GM20000 (cell line): Measurements from ENCODE around the gene CYTH1.

Experiments used
- DNase-seq: peaks from one replicate; pipeline ENCODE4 v3.0.0; 2012; ENCODE audit warnings: low spot score
- TF ChIP-seq, protein P1 (sequence below): IDR thresholded peaks from 2 replicates; pipeline ENCODE4 v1.5.1; 2012; ENCODE audit warnings: mild to moderate bottlenecking, control low read depth; ENCODE audit errors: extremely low read depth, missing control alignments

The CYTH1 gene

DNA sequence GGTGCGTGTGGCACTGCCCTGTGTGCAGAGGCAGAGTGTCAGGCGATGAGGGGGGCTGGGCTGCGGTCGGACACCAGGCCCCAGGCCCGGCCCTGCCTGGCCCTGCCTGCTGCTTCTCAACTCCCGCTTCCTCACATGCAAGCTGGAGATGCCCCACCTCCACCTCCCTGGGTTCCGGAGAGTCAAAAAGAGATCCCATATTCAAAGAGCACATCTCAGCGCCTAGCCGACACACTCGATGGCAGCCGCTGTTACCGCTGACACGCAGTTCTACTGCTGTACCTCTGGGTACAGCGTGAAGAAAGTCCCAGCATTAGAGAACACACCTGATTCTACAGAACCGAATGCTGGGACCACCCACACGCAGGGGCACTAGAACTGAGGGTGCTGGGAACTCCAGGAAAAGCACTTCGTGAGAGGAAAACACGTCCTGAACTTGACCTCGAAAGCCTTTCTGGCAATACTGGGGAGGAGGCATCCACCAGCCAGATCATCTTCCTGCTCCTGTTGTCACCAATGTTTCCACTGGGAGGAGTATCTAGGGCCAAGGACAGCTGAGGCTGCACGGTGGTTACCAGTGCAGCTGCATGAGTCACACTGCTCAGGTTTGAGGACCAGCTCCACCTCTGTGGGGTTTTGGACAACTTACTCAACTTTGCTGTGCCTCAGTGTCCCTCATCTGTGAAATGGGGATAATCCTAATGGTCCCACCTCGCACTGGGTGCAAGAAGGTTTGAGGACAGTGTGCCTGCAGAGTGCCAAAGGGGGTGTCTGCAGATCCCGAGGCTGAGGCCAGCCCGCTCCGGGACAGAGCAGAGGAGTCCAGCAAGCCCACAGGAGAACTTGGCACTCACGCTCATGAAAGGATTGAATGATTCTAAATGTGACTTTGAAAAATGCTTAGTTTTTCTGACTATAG lies 104.5 kb downstream of the CYTH1 start:
- TF ChIP-seq, protein P1, sequence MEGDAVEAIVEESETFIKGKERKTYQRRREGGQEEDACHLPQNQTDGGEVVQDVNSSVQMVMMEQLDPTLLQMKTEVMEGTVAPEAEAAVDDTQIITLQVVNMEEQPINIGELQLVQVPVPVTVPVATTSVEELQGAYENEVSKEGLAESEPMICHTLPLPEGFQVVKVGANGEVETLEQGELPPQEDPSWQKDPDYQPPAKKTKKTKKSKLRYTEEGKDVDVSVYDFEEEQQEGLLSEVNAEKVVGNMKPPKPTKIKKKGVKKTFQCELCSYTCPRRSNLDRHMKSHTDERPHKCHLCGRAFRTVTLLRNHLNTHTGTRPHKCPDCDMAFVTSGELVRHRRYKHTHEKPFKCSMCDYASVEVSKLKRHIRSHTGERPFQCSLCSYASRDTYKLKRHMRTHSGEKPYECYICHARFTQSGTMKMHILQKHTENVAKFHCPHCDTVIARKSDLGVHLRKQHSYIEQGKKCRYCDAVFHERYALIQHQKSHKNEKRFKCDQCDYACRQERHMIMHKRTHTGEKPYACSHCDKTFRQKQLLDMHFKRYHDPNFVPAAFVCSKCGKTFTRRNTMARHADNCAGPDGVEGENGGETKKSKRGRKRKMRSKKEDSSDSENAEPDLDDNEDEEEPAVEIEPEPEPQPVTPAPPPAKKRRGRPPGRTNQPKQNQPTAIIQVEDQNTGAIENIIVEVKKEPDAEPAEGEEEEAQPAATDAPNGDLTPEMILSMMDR: no peak
- DNase-seq: no peak

DNA sequence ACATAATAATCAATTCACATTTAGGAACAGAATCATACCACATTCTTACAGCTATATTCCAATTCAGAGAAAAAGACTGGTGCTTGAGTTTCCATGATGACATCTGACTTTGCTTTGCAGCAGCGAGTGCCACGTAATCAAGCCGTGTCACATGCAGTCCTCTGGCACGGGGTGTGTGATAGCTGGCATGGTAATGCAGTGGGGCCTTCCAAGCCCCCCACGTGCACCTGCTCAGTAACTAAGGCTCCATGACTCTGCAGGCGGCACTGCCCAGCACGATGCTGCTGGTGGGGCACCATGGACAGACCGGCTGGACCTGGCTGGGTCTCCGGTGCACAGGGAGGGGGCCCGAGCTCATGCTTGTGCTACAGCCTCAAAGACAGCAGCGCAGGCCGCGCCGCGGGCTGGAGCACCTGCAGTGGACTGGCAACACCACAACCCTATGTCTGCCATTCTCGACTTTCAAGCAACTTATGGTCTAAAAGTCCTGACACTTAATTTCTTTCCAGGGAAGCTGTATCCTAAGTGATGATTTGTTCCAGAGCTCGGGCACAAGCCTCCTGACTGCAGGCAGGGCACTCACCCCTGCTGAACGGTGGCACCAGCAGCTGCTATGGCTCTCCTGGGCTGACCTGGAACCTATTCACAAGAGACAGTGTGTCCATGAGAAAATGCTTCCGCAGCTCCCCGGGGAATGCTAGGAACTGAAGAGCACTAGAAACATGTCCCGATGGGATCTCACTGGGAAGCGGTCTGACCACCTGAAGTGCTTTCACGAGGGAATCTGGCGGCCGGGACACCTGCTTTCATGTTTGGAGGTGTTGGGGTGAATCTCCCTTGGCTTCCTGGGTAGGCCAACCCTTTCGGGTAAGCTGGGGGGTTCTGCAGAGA lies 105.4 kb downstream of the CYTH1 start:
- TF ChIP-seq, protein P1: no peak

DNA sequence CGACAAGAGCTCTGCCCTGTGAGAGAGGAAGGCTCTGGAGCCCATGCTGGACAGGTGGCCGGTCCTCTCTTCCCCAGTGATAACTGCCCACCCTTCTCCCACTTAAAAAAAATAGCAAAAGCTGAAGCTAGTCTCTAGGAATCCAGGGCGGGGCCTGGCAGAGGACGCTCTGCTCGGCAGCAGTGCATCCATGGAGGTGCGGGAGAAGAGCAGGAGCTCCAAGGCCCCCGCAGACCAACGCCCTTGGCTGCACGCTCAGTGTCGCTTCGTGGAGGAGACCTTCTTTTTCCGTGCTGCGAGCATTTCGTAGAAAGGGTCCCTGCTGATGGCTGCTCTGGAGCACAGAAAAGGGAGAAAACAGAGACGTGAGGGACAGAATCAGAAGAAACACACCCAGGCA lies 106.2 kb downstream of the CYTH1 start:
- no peak for DNase-seq
- TF ChIP-seq, protein P1: no peak

More for the DNA sequence above, 105.4 kb downstream of the CYTH1 start:
- no peak for DNase-seq

DNA sequence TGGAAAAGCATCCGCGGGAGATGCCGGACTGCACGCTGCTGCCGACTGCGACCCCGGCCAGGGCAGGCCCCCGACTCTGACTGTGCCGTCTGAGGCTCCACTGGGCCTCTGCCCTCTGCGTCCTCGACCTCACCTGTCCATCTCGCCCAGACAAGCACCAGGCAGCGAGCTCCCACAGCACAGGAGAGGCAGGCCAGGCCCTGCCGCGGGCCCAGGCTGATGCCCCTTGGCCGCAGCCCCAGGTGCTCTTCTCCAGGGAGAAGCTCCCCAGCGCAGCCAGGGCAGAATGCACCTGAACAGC lies 106.8 kb downstream of the CYTH1 start:
- no peak for DNase-seq
- TF ChIP-seq, protein P1: no peak

DNA sequence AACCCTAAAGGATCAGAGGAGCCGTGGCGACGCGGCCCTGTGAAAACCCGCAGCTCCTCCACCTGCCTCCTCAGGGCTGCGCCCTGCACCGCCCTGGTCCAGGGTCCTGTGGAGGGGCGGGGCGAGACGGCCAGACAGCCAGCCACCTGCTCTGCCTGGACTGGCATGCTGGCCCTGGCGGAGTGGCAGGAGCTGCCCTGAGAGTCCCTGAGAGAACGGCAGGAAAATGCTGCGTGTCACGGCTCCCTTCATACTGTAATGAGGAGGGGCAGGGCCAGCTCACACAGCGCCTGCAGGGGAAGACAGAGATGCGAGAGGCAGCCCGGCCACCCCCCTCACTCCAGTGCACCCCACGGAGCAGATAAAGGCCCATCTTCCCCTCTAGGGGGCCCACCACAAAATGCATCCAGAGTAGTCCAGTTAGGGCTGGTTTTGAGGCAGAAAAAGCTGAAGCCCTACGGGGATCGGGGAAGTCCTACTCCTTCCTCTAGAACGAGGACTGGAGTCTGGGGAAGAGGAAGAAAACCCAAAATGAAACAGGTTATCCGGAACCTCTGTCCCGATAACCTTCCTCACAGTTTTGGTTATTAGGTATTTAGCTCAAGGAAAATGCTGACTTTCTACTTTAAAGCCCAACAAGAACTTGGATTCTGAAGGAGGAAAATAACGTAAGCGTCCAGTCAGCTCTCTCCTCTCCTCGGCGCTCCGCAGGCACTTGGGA lies 107.3 kb downstream of the CYTH1 start:
- no peak for DNase-seq
- TF ChIP-seq, protein P1: no peak

DNA sequence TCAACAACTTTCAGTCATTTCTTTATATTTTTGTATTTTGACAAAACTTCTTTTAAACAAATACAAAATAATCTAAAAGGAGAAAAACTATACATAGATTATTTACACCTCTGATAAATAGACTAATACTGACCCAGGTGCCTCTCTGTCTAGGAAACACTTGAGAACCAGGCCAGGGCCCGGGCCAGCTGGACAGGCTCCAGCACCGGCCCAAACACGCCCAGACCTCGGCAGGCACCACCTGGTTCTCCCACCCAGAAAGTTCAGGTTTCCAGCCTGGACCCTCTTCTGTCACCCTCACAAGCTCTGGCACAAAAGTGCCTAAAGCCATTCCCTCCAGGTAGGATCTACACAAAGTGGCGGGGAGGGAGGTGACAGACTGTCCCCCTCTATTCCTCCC lies 107.9 kb downstream of the CYTH1 start:
- DNase-seq: no peak
- TF ChIP-seq, protein P1: no peak
